NCI-H2081 treated with DMSO at 0.1 percent for 48 hours (cell line): ENCODE results near the gene TMEM109.
A peak's percentile ranks its signal among the peaks of the same experiment; 100 is the strongest.

Source experiments
- DNase-seq: peaks from one replicate; lab custom pipeline; 2025; lab: John Stamatoyannopoulos, UW

Gene TMEM109

GRCh38 chr11:60913793-60914632 is at the start of gene TMEM109:
Gene TMEM109 (plus strand): TSS chr11:60914158. CDS start chr11:60919694, 5,536 bp downstream.
- DNase-seq: peak; percentile 52

- DNase-seq: no peak
These were observed 49.0 kb upstream of the TMEM109 start for GRCh38 chr11:60864856-60865513.

- peak; percentile 28 for DNase-seq
These were observed 46.8 kb upstream of the TMEM109 start, which contains the start of gene ZP1 for GRCh38 chr11:60866911-60867870. Gene ZP1 (plus strand): TSS chr11:60867542. CDS start chr11:60867562, 20 bp downstream.

GRCh38 chr11:60867871-60868681 is 45.9 kb upstream of the TMEM109 start:
- DNase-seq: no peak

- DNase-seq: no peak
These were observed 45.1 kb upstream of the TMEM109 start for GRCh38 chr11:60868682-60869450.

GRCh38 chr11:60869451-60869825 is 44.5 kb upstream of the TMEM109 start:
- DNase-seq: no peak

GRCh38 chr11:60870276-60870675 is 43.7 kb upstream of the TMEM109 start:
- DNase-seq: no peak

- no peak for DNase-seq
These were observed 43.1 kb upstream of the TMEM109 start for GRCh38 chr11:60870733-60871377.

GRCh38 chr11:60871378-60872061 is 42.4 kb upstream of the TMEM109 start:
- DNase-seq: no peak

GRCh38 chr11:60872124-60872960 is 41.6 kb upstream of the TMEM109 start:
- DNase-seq: no peak

- no peak for DNase-seq
These were observed 40.9 kb upstream of the TMEM109 start for GRCh38 chr11:60872961-60873524.

- DNase-seq: no peak
These were observed 40.4 kb upstream of the TMEM109 start for GRCh38 chr11:60873533-60873932.

- no peak for DNase-seq
These were observed 39.3 kb upstream of the TMEM109 start for GRCh38 chr11:60874421-60875365.

GRCh38 chr11:60875366-60876167 is 38.4 kb upstream of the TMEM109 start:
- no peak for DNase-seq

GRCh38 chr11:60876168-60876485 is 37.8 kb upstream of the TMEM109 start:
- no peak for DNase-seq
